GM21381 (cell line): Measurements from ENCODE around the gene ACER2.

Experiments
- ATAC-seq: cut with Tn5 transposase; IDR thresholded peaks from one replicate; pipeline ENCODE4 v1.9.1; 2021; ENCODE audit warnings: mild to moderate bottlenecking, moderate library complexity; ENCODE audit not compliant: unreplicated experiment

The ACER2 gene

DNA sequence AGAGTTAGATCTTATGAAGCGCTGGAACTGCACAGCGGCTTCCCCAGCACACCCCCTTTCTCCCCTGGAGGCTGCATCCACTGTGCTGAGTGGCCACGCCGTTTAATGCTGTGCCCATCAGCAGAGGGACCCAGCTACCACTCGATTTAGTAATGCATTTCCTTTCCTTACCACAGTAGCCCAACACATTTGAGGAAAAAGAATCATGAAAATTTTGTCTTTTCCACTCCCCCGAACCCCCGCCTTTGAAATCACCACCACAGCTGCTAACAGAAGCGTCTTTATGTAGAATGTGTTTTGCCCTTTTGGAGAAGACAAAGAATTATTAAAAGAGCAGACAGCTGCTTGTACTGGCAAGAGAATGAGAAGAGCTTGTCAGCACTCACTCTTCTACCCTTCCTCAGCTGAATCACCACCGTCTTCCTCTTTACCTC, 73.2 kb downstream of the ACER2 start:
- ATAC-seq = no peak

DNA sequence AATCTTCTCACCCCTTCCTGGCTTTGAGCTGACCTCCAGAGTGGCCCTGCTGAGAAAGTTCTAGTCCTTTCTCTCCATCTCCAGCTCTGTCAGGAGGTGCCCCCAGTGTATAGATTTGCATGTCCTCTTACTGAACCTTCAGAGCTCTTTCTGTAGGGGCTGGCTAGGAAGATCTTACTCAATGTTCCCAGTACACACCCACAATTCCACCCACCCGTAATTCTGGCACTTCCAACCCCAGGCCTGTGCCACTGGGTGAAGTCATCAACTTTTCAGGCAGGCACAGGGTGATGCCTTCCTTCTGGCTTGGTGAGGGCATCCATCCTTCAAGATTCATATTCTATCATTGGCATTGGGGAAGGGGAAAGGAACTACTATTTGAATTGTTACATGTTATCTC, 75.9 kb downstream of the ACER2 start:
- no peak for ATAC-seq

DNA sequence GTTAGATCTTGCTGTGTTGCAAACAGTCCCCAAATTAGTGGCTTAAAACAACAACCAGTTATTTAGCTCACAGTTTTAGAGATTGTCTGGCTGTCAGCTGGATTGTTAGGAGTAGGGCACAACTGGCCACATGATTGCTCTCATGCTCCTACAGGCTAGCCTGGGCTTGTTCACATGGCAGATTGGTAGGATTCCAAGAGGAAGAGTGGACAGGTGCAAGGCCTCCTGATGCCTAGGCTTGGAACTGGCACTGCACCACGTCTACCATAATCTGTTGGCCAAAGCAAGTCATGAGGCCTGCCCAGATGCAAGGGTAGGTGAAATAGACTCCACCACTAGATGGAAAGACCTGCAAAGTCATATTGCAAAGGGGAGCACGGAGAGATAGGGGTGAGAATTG, 76.4 kb downstream of the ACER2 start:
- ATAC-seq = no peak

DNA sequence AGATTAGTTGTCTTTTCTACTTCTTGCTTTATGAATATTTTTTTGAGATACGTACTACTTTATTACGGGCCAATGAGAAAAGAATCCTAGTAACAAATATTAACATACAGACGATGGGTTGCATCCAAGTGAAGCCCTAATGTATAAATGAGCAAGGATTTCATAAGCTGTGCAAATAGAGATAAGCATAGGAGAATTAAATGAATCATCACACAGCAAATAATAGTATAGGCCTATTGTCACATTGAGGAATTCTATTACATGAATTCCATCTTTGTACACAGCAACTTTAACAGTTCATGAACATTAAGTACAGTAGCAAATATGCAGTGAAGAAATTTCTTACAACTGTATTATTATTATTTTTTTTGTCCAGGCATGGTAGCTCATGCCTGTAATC, 78.0 kb downstream of the ACER2 start:
- no peak for ATAC-seq

DNA sequence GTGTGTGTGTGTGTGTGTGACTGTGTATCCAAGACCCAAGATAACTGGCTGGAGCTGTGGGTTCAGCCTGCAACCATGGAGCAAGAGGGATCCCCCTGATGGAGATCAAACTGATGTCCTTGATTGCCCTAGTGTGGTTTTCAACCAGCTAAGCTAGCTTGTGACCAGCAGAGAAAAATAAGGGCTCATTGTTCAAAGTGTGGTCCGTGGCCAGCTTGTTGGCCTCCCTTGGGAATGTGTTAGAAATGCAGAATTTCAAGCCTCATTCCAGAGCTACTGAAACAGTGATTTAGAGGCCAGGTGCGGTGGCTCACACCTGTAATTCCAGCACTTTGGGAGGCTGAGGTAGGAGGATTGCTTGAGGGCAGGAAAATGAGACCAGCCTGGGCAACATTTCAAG, 79.9 kb downstream of the ACER2 start:
- no peak for ATAC-seq

DNA sequence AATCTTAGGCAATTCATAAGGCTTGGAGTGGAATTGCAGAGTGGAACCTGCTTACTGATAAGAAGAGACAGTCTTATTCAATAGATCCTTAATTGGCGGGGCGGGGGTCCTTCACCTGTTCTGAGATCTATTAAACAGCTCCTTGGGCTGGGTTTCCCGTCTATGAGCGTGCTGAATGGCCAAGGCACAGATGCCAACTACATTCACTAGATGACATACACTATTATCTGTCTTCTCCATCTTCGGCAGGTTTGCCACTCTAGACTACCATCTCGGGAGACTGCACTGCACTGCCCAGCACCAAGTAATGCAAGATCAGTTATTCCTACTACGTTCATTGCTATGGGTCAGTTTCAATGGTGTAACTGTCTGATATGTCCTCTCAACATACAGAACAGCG, 81.5 kb downstream of the ACER2 start:
- no peak for ATAC-seq

DNA sequence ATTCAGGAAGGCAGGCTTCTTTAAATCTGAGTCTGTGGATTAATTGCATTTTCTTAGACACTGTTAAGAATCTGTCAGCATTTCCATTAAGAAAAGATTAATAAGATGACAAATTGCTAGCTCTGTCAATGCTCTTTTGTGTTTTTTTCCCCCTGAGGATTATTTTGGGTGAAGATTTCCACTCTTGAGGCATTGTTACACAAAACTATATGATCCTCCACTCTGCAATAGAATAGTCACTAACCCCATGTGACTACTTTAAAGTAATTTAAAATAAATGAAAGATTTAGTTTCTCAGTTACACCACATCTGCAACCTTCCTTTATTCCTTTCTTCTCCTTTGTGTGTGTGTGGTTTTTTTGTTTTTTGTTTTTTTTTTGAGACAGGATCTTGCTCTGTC, 82.0 kb downstream of the ACER2 start:
- ATAC-seq = no peak

DNA sequence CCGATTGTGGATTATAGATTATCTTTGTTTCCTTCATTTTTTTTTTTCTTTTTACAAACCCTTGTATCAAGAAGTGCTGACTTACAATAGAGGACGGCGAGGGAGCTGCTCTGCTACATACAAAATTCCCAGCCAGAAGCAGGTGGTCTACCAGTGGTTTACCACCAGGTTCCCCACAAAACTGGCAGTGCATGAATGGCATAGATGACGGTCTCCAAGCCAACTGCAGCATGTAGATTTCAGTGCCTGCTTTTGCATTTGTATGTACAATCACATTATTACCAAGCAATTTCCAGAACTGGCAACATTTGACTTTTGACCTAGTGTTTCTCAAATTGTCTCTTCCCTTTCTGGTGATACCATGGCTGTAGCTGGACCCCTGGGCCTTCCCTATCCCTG, 84.0 kb downstream of the ACER2 start:
- no peak for ATAC-seq

DNA sequence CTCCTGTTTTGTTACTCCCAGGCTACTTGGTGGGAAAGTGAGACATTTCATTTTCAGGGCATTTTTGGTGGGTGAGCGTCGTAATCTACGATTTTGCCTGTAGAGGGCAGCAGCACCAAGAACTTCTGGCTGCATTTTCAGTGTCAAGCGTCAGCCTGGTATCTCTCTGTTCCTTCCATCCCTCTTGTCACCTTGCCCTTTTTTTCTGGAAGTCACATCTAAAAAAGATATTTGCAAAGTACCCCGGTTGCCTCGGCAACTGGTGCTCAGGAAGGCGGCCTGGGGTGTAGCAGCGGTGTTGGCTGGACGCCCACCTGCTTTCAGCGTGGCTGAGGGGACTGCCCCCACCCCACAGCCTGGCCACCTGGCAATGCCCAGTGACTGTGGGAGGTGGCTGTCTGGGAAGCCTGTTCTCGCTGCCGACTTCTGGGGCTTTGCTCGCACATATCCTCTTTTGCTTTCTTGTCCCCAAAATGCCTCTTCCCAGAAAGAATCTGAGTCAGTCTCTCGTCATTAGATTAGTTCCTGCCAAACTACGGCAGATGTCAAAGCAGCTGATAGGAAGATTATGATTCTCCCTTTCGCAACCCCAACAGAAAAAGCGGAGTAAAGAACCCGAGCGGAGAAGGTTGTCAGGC, 84.5 kb downstream of the ACER2 start:
- peak; percentile 71 for ATAC-seq

DNA sequence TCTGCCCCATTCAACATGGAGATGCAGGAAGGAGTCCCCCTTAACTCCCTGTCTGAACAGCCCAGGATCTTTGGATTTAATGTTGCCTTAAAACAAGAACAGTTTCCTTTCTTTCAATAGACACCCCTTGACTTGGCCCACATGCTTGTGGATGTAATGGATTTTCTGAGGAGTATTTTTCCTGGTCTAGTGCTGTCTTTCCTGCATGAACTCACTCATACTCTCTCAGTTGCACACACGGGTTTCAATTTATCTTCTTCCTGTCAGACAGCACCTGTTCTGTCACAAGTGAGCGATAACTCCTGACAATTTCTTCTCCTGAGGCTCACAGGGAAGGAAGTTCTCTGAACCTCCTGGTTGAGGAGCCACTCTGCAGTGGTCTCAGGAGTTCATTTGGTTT, 85.1 kb downstream of the ACER2 start:
- ATAC-seq = no peak

DNA sequence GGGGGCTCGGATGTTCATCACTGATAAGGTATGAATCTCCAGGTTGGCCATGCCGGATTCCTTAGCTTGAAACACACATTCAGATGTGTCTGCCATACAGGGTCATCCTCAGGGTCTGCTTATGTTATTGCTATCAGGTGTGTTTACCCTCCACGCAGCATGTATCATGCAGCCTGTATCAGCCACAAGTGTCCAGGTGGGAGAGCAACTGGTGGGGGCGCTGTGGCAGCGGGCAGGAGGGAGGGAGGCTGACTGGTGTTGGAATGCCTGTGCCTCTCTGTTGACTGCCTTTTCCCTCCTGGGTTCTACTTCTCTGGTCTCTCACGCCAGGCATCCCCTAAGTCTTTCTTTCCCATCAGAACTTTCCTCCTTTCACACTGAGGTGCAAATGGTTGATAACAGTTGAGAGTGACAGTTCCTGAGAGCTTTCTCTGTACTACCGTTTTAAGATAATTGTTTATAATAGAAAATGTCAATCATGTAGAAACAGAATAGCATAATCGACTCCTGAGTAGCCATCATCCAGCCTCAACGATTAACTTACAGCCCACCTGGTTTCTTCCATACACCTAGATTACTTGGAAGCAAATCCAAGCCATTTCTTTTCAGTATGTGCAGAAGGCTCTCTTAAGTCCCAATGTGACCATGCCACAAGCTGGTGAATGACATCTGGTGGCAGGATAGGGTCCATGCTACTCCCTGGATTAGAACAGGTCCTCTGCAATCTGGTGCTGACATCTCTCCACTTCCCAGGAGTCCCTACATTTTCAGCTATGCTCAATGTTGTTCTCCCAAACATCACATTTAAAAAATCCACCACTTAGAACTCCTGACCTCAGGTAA, 86.6 kb downstream of the ACER2 start:
- ATAC-seq = no peak

DNA sequence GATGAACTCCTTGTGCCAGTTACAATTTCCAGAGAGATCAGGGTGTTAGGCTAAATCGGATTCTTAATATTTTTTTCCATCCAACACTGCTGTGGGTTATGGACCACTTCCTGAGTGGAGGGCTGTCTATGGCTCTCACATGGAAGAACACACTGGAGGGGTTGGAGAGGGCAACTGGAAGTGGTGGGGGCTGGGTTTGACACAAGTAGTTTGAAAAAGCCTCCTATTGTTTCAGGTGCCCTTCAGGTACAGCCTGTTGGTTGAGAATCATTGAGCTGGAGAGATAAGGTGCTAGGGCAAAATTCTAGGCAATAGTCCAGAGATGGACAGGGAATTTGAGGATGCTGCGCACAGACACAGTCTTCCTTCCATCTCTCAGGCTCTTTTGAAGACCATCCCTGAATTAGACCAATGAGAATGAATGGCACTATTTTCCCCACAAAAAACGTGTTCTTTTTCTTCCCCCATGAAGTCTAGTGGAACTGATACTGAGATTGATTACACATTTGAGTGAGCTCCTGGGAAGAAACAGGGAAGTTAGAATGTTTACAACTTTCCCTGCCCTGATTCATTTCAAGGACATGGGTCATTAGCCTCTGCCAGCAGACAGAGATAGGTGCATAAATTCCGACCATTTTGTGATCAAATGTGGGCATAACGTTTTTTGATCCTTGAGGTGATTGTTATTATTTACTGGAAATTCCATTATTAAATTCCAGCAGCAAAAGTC, 87.7 kb downstream of the ACER2 start:
- no peak for ATAC-seq

DNA sequence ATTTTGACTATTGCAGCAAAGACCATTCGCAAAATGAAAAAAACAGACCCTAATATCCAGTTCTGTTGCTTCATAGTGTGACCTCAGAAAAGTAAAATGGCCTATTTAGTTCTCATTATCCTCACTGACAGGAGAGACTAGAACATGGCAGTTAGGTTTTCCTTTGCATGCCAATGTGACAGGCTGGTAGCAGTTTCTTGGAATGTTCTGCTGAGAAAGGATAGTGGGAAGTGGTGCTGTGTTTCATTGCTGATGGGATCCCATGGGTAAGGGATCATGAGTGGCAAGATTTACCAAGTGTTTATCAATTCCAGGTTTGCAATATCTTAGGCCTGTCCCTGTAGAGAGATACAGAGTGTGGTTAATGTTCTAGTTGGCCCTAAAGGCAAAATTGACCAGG, 88.5 kb downstream of the ACER2 start:
- no peak for ATAC-seq

DNA sequence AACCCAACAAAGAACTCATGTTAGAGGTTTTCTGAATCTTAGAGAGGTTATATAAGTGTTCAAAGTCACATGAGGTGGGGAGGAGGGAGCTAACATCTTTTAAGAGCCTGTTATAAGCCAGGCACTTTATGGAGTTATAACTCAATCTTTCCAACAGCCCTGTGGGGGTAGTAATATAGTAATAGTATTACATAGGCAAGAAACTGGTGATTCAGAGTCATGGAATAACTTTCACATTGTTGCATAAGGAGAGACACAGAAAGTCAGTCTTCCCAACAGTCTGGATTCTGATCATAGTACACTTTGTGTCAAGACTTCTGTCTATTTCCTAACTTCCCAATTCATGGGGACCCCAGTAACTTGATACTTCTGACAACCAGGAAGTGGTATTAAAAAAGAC, 89.2 kb downstream of the ACER2 start:
- no peak for ATAC-seq
